DND-41 (cell line): Measurements from ENCODE around the gene TRANK1.

ENCODE experiments used
- EZH2 ChIP-seq: IDR thresholded peaks from 3 replicates; pipeline ENCODE4 v1.6.1; 2012; ENCODE audit warnings: borderline replicate concordance, low read depth, mild to moderate bottlenecking, moderate library complexity, low read length, inconsistent platforms; ENCODE audit not compliant: severe bottlenecking
- TF ChIP-seq, protein P1 (sequence below): IDR thresholded peaks from 2 replicates; pipeline ENCODE4 v1.5.1; 2012; ENCODE audit warnings: borderline replicate concordance, low read length, moderate library complexity, mild to moderate bottlenecking; ENCODE audit not compliant: poor library complexity, severe bottlenecking; ENCODE audit errors: extremely low read depth

DNA sequence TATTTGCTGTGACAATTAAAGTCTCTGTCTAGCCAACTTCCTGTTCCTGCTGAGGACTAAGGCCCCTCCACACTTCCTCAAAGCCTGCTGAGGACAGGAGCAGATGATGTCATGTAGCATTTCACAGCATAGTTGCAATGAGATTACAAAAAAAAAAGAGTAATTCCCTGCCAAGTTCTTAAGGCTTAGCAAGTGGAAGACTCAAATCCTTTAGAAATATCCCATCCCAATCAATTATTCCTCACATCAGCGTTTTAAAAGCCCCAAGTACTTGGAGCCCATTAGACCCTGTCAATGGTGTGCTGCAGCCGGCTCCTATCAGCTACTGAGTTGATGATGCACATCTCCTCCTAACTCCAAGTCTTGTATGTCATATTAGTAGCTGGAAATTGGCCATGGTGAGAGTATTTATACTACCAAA lies 51.7 kb downstream of the TRANK1 start:
- TF ChIP-seq, protein P1, sequence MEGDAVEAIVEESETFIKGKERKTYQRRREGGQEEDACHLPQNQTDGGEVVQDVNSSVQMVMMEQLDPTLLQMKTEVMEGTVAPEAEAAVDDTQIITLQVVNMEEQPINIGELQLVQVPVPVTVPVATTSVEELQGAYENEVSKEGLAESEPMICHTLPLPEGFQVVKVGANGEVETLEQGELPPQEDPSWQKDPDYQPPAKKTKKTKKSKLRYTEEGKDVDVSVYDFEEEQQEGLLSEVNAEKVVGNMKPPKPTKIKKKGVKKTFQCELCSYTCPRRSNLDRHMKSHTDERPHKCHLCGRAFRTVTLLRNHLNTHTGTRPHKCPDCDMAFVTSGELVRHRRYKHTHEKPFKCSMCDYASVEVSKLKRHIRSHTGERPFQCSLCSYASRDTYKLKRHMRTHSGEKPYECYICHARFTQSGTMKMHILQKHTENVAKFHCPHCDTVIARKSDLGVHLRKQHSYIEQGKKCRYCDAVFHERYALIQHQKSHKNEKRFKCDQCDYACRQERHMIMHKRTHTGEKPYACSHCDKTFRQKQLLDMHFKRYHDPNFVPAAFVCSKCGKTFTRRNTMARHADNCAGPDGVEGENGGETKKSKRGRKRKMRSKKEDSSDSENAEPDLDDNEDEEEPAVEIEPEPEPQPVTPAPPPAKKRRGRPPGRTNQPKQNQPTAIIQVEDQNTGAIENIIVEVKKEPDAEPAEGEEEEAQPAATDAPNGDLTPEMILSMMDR, result no peak
- TF ChIP-seq EZH2, result no peak
